ENCODE measurements around the gene MGAM2.

The MGAM2 gene

DNA sequence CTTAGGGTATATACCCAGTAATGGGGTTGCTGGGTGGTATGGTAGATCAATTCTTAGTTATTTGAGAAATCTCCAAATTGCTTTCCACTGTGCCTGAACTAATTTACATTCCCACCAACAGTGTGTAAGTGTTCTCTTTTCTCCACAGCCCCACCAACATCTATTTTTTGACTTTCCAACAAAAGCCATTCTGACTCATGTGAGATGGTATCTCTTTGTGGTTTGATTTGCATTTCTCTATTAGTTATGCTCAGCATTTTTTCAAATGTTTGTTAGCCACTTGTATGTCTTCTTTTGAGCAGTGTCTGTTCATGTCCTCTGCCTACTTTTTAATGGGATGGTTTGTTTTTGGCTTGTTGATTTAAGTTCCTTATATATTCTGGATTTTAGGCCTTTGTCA lies 66.4 kb downstream of the MGAM2 start:
- DNase-seq = no peak

DNA sequence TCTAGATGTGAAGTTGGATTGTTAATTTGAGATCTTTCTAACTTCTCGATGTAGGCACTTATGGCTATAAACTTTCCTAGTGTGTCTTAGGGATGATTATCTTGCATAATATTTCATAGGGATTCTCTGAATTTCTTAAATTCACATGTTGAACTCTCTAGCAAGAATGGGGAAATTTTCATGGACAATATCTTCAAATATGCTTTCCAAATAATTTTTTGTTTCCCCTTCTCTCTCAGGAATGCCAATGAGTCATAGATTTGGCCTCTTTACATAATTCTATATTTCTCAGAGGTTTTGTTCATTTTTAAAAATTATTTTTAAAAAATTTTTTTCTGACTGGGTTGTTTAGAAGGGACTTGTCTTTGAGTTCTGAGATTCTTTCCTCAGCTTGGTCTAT lies 68.9 kb downstream of the MGAM2 start:
- no peak for DNase-seq

DNA sequence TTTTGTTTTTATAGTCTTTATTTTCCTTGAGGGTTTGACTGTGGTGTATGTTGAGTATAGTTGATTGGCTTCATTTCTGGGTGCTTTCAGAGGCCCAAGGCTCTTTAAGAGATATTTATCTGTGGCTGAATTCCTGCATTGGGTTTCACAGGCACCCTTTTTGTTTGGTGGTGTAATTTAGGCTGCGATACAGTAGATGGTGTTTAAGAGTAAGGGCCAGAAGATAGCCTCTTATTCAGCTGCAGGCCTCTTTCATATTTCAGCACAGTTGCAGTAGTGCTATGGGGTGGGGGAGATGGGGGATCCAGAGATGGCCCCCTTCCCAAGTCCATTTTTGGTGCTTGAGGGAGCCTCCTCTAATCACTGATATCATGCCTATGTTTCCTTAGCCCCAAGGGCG lies 69.7 kb downstream of the MGAM2 start:
- DNase-seq = no peak

DNA sequence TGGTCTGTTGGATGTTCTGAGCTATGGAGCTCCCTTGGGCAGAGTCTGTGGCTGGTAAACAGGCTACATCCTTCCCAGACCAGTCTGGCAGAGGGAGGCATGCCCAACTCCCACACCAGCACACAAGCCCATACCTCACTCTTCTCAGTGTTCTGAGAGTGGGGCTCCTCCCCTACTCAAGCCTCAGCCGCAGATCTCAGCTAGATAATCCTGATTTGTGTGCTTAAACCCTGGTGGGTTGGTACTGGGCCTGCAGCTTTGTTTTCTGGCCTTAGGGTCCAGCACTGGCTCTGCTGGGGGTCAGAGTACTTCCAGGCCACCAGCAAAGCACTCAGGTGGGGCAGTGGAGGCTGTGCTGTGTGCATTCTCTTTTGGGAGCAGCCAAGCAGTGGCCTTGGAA lies 70.4 kb downstream of the MGAM2 start:
- no peak for DNase-seq

DNA sequence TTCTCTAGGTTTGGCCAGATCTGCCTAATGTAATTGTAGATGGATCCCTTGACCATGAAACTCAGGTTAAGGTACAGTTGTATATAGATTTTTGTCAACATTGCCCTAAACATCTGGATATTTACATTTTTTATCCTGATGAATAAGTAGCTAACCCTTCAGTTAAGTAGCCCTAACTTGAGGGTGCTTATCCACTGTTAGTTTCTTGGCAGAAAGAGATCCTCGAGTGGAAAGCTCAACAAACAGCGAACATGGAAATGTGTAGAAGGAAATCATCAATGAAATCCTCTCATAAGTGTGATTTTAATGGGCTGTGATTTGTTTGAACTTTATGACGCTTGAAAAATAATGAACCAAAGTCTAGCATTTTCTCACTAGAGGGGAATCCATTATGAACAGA lies 73.6 kb downstream of the MGAM2 start:
- DNase-seq = no peak

DNA sequence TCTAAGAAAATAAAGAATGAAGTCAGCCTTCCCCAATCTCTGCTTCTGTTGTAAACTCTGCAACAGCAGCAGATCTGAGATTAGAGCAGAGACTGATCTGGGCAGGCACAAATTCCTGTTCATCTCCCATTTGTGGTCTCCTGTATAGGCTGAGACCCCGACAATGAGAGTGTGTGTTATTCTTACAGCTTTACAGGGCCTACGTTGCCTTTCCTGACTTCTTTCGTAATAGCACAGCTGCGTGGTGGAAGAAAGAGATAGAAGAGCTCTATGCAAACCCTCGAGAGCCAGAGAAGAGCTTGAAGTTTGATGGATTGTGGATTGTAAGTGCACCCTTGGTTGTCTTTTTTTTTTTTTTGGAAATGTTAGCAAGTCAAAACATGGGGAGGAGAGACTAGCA lies 74.3 kb downstream of the MGAM2 start:
- no peak for DNase-seq

DNA sequence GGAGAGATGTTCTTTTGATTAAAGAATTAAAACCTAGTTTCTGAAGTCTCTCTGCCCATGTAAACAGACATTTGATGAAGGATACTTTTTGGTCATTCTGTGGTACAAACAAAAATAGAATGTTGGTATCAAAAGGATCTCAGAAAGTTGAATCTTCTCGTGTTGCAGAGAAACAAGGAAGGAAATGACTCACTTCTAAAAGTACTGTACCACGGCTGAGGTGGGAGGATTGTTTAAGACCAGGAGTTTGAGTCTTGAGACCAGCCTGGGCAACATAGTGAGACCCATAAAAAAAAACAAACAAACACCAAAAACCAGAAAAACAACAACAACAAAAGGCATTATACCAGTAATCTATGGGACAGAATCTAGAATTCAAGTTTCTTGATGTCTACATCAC lies 76.6 kb downstream of the MGAM2 start:
- DNase-seq = no peak

DNA sequence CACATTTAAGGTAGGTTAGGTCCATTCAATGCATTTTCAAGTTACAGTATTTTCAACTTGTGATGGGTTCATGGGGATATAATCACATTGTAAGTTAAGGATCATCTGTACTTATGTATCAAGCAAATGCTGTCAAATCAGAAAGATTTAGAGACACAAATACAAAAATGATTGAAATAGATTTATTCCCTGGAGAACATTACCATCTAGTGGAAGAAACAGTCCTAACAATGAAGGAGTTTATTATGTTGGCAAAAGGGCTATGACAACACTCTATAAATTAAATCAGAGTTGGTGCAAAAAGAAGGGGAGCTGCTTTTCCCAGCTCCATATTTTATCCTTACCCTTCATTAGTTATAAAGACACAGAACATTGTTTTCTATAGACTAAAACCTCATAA lies 77.3 kb downstream of the MGAM2 start:
- no peak for DNase-seq

DNA sequence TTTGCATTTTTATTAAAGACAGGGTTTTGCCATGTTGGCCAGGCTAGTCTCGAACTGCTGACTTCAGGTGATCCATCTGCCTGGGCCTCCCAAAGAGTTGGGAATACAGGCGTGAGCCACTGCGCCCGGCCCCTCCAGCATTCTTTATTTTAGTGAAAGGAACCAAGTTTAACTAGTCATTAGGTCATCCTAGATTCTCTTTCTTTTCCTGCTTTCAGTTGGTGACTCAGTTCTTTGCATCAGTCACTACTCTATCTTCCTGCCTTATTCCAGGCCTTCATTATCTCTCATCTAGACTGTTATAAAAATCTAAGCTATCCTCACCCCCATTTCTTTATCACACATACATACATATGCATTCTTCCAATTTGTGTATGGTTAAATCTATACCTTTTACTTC lies 82.7 kb downstream of the MGAM2 start:
- no peak for DNase-seq

DNA sequence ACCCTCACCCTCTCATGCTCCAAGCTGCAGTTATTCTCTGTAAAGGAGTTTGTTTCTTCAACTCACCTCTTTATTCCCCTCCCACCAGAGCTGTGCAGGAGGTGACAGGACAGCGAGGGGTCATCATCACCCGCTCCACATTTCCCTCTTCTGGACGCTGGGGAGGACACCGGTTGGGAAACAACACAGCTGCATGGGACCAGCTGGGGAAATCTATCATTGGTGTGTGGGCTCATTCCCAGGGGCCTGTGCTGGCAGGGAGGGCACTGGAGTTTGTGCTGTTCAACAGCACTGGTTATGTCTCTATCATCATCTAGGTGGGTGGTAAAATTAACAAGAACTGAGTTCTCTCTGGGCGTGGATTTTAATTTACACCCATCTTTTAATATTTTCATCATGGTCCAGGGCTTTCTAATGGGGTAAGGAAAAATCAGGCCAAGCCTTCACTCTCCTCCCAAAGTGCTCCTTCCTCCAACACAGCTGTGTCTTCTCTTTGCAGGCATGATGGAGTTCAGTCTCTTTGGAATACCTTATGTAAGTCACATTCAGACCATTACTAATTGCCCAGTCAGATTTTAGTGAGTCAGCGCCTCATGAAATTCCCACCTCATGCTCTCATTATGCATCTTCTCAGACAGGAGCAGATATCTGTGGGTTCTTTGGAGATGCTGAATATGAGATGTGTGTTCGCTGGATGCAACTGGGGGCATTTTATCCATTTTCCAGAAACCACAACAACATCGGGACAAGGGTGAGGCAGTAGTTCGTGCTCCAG lies 84.7 kb downstream of the MGAM2 start:
- no peak for DNase-seq

DNA sequence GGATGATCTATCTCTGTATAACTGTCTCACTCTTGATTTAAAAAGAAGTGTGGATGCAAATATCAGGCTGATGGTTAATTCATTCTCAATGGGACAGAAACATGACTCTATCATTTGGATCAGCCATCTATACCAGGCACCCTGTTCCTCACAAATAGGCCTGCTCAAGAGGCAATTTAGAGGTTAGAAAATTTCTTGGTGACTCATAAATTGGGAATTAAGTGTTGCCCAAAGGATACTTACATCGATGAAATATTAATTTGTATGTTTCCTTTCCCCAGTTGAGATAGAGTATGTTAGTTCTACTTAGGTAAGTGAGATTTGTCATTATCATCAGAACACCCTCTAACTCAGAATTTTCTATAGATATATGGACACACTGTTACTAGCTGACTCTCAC lies 88.7 kb downstream of the MGAM2 start:
- no peak for DNase-seq

DNA sequence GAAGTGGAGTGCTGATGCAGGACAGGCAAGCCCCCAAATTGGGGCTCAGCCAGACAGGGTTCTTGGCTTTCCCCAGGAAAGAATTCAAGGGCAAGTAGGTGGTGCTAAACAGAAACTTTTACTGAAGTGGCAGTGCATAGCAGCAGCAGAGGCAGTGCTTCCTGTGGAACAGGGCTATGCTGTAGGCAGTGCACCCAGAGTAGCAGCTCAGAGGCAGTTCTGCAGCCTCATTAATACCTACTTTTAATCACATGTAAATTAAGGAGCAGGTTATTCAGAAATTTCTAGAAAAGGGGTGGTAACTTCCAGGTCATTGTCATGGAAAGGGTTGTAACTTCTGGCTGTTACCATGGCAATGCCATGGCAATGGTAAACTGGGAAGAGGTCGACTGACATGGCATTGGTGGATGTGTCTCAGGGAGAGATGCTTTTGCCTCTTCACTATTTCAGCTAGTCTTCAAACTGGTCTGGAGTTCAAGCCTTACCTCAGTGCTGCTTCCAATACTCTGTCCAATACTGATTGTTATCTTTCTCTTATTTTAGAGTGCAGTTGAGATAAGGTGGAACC lies 117.1 kb downstream of the MGAM2 start:
- DNase-seq = no peak

DNA sequence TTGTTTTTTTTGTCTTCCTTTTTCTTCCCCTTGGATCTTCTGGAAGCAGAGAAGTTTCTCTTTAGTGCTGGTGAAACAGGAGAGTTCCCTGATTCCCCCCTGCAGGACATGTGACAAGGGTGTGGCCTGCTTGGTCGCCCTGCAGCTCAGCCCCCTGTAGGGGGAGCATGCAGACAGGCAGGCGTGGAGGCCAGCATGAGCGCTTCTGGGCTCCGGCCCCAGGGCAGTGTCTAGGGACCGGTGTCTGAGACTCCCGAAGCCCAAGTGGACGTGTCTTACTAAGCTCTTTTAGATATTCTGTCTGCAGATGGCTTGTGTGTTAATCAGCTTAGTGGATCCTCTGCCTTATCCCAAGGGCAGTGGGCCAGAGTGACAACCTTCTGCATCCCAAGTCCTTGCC lies 120.2 kb downstream of the MGAM2 start:
- DNase-seq = no peak

DNA sequence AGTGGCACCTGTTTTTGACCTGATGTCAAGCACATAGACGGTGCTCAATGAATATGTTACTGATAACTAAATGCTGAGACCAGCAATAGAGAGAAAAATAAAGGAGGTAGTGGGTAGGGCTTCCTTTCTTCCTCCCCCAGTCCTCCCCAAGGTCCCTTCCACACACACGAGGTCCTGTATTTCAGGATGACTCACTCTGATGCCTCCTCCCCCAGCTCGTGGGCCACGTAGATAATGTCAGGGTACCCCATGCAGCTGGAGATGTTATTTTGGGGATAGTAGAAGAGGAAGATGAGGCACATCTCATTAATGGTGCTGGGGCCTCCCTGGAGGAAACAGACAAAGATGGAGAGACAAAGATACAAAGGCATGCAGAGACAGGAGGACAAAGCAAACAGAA lies 129.0 kb downstream of the MGAM2 start:
- DNase-seq = no peak

DNA sequence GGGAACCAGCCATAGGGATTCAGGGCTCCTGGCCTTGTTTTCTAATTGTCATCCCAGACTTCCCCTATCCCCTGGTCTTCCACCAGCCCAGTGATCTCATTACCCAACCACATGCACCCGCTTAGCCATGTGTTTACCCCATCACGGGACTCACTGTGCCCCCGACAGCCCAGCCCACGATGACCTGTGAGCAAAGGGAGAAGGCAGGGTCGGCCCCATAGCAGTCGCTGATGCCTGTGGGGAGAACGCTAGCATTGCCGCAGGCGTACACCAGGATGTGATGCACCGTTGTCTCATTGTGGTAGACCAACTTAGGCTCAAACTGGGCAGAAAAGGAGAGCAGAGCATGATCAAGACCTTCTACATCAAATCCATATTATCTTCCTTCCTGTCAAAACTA lies 132.3 kb downstream of the MGAM2 start:
- no peak for DNase-seq

DNA sequence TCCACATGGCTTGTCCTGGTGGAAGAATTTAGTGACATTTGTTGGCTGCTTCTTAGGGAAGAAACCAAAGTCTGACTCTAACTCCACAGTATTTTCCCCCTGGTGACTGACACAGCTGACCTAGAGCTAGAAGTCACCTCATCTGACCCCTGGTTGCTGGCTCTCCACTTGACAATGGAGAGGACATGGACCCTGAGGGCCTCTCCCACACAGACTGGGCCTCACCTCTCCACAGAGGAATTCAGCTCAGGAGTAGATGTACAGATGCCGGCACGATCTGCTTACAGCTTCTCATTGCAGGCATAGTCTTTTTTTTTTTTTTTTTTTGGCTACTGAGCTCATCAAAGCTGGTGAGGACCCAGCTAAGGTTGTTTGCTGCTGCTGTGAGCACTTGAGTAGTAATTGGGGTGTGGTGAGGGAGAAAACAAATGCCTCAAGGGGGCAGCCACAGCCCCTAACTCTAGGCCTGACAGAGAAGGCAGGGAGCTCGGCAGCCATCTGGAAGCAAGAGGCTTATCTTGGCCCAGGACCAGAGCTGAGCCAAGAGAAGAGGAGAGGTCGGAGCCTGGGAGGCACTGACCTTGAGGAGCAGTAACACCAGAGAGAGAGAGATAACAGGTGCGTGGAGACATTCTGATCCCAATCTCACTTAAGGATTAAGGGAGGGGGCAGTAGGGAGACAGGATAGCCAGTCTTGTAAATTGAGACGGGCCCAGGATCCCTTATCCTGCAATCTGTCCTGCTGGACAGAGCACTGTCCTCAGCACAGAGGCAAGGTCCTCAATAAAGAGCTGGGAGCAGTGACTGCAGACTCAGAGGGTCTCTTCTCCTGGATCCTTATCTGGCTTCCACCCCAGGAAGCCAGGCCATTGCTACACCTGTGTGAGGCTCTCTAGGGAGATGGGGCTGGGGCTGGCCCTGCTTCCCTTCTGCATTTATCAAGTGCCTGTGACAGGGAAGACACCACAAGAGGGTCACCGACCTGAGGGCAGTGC lies 136.9 kb downstream of the MGAM2 start:
- no peak for DNase-seq

DNA sequence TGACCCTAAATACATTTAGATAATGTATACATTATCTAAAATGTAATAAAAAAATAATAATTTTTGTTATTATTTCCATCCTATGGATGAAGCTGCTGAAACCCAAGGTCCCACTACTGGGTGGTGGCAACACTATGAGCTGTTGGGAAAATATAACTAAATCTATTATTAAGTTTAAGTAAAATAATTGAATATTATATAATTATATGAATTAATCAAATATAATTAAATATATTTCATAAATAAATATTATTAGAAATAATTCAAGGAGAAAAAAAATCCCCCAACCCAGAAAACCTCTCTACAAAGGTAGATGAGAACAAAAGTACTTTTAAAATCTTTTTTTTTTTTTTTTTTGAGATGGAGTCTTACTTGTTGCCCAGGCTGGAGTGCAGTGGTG lies 138.4 kb downstream of the MGAM2 start:
- DNase-seq = no peak

DNA sequence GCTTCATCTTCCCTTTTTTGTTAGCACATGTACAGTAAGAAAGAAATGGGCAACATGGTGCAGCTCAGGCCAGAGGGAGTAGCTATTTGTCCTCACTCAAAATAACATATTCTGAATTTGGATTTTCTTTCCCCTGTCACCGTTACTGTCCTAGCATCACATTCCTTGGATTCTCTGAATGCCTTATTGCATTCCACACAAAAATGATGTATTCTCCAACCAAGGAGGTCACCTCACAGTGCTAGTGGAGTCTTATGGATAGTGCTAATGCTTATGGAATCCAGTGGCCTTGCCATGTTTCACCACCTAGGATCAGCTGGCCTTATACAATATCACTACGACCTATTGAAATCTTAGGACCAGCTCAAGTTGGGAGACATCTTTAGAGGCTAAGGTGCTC lies 139.2 kb downstream of the MGAM2 start:
- DNase-seq = no peak

DNA sequence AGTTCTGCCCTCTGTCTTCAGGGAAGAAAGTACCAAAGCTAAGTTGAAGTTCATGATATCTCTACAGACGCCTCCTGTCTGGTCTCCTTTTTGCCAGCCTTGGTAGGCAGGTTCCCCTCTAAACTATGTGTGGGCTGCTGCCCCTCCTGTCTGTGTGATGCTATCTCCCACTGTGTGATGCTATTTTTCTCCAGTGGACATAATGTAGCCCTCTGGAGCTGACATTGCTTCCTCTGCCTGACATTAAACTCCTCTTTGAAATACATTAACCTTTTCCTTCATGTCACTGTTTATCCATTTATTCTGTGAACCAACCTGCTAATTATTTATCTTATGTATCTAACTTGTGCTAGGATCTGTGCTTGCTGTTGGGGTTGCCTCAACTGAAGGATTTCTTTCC lies 146.4 kb downstream of the MGAM2 start, which contains the start of gene PRSS58:
TSS of gene PRSS58 (minus strand) at position 101 of the 400 bp plus-strand sequence. CDS start 351 bp downstream, outside the sequence.
- DNase-seq = no peak

DNA sequence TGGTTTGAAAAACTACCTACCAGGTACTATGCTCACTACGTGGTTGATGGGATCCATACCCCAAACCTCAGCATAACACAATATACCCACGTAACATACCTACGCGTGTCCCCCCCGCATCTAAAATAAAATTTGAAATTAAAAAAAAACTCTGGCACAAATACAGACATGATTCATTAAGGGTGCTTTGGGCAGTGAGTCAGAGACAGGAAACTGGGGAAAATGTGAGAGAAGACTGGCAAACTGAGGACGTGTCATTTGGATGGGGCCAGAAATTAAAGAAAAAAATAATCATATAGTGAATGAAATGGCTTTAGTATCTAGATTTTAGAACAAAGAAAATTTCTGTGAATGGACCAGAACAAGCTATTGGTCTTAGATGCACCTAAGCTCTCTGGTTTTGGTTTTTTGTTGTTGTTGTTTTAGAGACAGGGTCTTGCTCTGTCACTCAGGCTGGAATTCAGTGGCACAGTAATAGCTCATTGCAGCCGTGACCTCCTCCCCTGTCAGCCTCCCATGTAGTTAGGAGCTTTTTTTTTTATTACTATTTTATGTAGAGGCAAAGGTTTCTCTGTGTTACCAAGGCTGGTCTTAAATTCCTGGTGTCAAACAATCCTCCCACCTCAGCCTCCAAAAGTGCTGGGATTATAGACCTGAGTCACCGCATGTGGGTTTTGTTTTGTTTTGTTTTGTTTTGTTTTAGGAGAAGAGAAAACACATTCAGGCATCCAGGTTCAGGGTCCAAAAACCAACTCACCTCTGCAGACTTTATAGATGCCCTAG lies 152.3 kb downstream of the MGAM2 start:
- no peak for DNase-seq

Measured in T-helper 9 cell (primary cell).